ENCODE data around the gene FLNA. TPM values are rescaled to one million over a fixed set of nuclear protein-coding genes. Genes with fewer than 3 reads are reported as not detected.

Gene FLNA
- total and polyA plus RNA-seq, 10 of the 15 experiments (the other 5 are each of a cell fraction or from before 2014, with no cell fraction given) = 5.1 to 643 (median 171) TPM

DNA sequence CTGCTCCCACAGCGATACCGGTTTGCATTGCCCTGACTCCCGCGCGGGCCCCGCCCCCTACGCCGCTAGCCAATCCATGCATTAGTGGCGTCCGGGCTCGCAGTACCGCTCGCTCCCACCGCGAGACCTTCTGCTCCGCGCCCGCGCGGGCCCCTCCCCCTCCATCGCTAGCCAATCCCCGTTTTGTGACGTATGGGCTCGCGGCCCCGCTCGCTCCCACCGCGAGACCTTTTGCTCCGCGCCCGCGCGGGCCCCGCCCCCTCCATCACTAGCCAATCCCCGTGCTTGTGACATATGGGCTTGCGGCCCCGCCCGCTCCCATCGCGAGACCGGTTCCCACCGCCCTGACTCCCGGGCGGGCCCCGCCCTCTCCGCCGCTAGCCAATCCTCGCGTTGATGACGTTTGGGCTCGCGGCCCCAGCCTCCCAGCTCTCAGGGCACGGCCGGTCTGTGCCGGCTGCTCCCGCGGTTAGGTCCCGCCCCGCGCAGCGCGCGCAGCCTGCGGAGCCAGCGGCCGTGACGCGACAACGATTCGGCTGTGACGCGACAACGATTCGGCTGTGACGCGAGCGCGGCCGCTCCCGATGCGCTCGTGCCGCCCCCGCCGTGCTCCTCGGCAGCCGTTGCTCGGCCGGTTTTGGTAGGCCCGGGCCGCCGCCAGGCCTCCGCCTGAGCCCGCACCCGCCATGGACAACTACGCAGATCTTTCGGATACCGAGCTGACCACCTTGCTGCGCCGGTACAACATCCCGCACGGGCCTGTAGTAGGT is 4.5 kb upstream of the FLNA start, which contains the start of gene EMD (continued):
- TF ChIP-seq GATAD2B (conservative IDR thresholded peaks at IDR 0.05; ENCODE audit: low read depth) (peak; percentile 72), RCOR1 (conservative IDR thresholded peaks at IDR 0.05; ENCODE audit: low read depth, low read length) (no peak), ZNF207 (IDR thresholded peaks at IDR 0.05; ENCODE audit: borderline replicate concordance) (0 out of 2 replicates have a peak, but pooled peaks have one; percentile 75), PAX5 (IDR thresholded peaks at IDR 0.05; ENCODE audit: borderline replicate concordance, low read depth, low read length) (peak; percentile 91), EGR1 (IDR thresholded peaks at IDR 0.05; ENCODE audit: borderline replicate concordance in 1 of 2, low read depth in 2 of 2, low read length in 2 of 2) (peak in 1 of 2 experiments; percentile 69; a peak in 2 of 3 replicates), MXI1 (IDR thresholded peaks at IDR 0.05; ENCODE audit: low read depth, low read length) (no peak), EP300 (IDR thresholded peaks at IDR 0.05; ENCODE audit: borderline replicate concordance in 1 of 2, control insufficient read depth in 1 of 2, low read depth in 2 of 2, low read length in 2 of 2) (no peak), LARP7 (IDR thresholded peaks at IDR 0.05) (peak; percentile 84), RUNX3 (IDR thresholded peaks at IDR 0.05; ENCODE audit: low read length) (peak; percentile 5), CREM (IDR thresholded peaks at IDR 0.05; ENCODE audit: low read depth) (peak; percentile 92)
- TF ChIP-seq, protein P1, sequence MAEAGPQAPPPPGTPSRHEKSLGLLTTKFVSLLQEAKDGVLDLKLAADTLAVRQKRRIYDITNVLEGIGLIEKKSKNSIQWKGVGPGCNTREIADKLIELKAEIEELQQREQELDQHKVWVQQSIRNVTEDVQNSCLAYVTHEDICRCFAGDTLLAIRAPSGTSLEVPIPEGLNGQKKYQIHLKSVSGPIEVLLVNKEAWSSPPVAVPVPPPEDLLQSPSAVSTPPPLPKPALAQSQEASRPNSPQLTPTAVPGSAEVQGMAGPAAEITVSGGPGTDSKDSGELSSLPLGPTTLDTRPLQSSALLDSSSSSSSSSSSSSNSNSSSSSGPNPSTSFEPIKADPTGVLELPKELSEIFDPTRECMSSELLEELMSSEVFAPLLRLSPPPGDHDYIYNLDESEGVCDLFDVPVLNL (IDR thresholded peaks at IDR 0.05; ENCODE audit: low read depth, low read length) = peak; percentile 69
- TF ChIP-seq, protein P2, sequence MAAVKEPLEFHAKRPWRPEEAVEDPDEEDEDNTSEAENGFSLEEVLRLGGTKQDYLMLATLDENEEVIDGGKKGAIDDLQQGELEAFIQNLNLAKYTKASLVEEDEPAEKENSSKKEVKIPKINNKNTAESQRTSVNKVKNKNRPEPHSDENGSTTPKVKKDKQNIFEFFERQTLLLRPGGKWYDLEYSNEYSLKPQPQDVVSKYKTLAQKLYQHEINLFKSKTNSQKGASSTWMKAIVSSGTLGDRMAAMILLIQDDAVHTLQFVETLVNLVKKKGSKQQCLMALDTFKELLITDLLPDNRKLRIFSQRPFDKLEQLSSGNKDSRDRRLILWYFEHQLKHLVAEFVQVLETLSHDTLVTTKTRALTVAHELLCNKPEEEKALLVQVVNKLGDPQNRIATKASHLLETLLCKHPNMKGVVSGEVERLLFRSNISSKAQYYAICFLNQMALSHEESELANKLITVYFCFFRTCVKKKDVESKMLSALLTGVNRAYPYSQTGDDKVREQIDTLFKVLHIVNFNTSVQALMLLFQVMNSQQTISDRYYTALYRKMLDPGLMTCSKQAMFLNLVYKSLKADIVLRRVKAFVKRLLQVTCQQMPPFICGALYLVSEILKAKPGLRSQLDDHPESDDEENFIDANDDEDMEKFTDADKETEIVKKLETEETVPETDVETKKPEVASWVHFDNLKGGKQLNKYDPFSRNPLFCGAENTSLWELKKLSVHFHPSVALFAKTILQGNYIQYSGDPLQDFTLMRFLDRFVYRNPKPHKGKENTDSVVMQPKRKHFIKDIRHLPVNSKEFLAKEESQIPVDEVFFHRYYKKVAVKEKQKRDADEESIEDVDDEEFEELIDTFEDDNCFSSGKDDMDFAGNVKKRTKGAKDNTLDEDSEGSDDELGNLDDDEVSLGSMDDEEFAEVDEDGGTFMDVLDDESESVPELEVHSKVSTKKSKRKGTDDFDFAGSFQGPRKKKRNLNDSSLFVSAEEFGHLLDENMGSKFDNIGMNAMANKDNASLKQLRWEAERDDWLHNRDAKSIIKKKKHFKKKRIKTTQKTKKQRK (IDR thresholded peaks at IDR 0.05; ENCODE audit: low read depth, low read length) = no peak
- TF ChIP-seq, protein P3, sequence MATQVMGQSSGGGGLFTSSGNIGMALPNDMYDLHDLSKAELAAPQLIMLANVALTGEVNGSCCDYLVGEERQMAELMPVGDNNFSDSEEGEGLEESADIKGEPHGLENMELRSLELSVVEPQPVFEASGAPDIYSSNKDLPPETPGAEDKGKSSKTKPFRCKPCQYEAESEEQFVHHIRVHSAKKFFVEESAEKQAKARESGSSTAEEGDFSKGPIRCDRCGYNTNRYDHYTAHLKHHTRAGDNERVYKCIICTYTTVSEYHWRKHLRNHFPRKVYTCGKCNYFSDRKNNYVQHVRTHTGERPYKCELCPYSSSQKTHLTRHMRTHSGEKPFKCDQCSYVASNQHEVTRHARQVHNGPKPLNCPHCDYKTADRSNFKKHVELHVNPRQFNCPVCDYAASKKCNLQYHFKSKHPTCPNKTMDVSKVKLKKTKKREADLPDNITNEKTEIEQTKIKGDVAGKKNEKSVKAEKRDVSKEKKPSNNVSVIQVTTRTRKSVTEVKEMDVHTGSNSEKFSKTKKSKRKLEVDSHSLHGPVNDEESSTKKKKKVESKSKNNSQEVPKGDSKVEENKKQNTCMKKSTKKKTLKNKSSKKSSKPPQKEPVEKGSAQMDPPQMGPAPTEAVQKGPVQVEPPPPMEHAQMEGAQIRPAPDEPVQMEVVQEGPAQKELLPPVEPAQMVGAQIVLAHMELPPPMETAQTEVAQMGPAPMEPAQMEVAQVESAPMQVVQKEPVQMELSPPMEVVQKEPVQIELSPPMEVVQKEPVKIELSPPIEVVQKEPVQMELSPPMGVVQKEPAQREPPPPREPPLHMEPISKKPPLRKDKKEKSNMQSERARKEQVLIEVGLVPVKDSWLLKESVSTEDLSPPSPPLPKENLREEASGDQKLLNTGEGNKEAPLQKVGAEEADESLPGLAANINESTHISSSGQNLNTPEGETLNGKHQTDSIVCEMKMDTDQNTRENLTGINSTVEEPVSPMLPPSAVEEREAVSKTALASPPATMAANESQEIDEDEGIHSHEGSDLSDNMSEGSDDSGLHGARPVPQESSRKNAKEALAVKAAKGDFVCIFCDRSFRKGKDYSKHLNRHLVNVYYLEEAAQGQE (IDR thresholded peaks at IDR 0.05; ENCODE audit: low read depth, low read length) = 0 out of 2 replicates have a peak, but pooled peaks have one; percentile 20
- TF ChIP-seq, protein P4, sequence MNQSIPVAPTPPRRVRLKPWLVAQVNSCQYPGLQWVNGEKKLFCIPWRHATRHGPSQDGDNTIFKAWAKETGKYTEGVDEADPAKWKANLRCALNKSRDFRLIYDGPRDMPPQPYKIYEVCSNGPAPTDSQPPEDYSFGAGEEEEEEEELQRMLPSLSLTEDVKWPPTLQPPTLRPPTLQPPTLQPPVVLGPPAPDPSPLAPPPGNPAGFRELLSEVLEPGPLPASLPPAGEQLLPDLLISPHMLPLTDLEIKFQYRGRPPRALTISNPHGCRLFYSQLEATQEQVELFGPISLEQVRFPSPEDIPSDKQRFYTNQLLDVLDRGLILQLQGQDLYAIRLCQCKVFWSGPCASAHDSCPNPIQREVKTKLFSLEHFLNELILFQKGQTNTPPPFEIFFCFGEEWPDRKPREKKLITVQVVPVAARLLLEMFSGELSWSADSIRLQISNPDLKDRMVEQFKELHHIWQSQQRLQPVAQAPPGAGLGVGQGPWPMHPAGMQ (IDR thresholded peaks at IDR 0.05; ENCODE audit: borderline replicate concordance) = 0 out of 2 replicates have a peak, but pooled peaks have one; percentile 35
- TF ChIP-seq, protein P5, sequence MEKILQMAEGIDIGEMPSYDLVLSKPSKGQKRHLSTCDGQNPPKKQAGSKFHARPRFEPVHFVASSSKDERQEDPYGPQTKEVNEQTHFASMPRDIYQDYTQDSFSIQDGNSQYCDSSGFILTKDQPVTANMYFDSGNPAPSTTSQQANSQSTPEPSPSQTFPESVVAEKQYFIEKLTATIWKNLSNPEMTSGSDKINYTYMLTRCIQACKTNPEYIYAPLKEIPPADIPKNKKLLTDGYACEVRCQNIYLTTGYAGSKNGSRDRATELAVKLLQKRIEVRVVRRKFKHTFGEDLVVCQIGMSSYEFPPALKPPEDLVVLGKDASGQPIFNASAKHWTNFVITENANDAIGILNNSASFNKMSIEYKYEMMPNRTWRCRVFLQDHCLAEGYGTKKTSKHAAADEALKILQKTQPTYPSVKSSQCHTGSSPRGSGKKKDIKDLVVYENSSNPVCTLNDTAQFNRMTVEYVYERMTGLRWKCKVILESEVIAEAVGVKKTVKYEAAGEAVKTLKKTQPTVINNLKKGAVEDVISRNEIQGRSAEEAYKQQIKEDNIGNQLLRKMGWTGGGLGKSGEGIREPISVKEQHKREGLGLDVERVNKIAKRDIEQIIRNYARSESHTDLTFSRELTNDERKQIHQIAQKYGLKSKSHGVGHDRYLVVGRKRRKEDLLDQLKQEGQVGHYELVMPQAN (conservative IDR thresholded peaks at IDR 0.05) = 0 out of 2 replicates have a peak, but pooled peaks have one; percentile 61

All from GM12878 (cell line).